AG10803 (cell line): Measurements from ENCODE around the gene RTL5.

Experiments used
- DNase-seq: peaks from one replicate; pipeline ENCODE4 v3.0.0; 2010; ENCODE audit warnings: low read depth
- H3K4me3 ChIP-seq: 2 replicates; pipeline ENCODE4 v1.5.1; 2011; ENCODE audit warnings: mild to moderate bottlenecking, low read length, control low read depth
- CTCF ChIP-seq: conservative IDR thresholded peaks from 2 replicates; pipeline ENCODE4 v1.5.1; 2011; ENCODE audit warnings: mild to moderate bottlenecking, low read length, control low read depth, inconsistent platforms

Gene RTL5

DNA sequence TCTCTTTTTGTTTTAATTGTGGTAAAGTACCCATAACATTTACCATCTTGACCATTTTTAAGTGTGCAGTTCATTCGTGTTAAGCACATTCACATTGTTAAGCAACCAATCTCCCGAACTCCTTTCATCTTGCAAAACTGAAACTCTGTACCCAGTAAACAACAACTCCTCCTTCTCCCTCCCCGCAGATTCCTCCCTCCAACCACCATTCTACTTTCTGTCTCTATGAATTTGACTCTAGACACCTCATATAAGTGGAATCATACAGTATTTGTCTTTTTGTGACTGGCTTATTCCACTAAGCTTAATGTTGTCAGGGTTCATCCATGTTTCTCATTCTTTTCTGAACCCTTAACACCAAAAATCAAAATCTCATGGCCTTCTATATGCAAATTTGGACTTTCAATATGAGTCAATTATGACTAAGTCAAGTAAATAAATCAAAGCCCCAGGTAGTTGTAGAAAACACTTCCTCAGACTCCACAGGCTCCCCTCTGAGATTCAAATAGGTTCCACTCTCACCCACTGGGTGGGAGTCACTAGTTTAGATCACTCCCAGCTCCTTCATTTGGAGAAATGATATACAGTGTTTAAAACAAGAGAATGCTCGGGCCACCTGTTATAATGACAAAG is 9.8 kb upstream of the RTL5 start:
- no peak for DNase-seq
- no peak for TF ChIP-seq CTCF
- no peak overlapping the region for H3K4me3 ChIP-seq

DNA sequence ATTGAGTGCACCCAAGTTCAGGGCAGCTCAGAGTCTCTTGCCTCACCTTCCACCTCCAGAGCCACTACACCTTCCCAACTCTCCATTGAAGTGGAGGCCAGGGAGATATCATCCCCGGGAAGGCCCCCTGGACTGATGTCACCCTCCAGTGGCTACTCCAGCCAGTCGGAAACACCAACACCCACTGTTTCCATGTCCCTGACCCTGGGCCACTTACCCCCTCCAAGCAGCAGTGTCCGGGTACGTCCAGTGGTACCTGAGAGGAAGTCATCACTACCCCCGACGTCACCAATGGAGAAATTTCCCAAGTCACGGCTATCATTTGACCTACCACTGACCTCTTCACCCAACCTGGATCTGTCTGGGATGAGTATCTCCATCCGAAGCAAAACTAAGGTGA is 7.8 kb upstream of the RTL5 start:
- no peak for TF ChIP-seq CTCF
- DNase-seq: no peak
- H3K4me3 ChIP-seq: no peak overlapping the region

DNA sequence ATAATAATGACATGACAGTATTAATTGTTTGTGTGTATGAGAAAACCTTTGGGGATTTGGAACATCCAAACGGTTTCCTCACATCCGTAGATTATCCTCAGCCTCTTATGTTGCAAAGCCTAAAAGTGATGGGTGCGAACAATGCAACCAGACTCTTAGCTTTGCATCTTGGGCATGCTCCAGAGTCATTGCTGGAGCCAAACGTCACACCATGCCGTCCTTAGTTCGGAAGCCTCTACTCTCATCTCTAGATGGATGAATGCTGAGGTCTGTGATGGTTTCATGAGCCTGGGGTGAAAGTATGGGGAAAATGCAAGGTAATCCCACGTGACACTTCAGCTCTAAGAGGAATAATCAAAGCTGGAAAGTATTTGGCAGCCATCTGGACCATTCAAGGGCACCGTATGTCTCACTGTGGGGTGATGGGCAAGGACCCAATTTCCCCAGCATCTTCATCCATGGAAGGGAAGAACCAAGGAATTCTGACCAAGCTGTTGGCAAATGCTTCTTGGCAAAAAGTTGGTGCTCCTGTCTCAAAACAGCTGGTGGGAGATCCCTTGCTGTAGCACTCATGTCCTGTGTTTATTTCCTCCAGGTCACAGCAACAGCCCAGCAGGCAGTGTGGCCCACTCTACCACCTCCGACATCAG is 6.3 kb upstream of the RTL5 start:
- no peak for TF ChIP-seq CTCF
- no peak overlapping the region for H3K4me3 ChIP-seq
- DNase-seq: no peak

GRCh38 chrX:72133851-72134546 is 2.3 kb upstream of the RTL5 start:
- TF ChIP-seq CTCF: no peak
- no peak overlapping the region for H3K4me3 ChIP-seq
- no peak for DNase-seq

- TF ChIP-seq CTCF: no peak
- H3K4me3 ChIP-seq: peak overlapping the region; percentile 43
- DNase-seq: no peak
These were observed 741 bp upstream of the RTL5 start for GRCh38 chrX:72132456-72132855.

DNA sequence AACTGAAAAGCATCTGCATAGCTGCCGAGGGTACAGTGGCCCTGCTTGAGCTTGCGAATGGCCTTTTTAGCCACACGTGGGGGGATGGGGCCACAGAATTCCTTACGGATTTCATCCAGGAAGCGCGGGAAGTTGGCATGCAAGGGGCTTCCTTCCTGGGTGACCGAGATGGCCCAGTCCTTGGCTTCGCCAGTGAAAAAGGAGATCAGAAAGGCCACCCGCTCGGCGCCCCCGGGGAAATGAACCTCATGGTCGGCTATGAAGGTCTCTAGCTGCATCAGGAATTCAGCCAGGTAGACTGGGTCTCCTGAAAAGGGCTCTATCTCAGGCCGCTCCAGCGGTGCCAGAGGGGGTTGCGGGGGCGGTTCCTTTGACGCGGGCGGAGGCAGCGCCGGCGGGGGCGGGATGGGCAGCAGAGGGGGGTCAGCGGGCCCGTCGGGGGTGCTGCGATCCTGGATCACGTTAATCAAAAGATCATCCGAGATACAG is 909 bp downstream of the RTL5 start:
- peak overlapping the region; percentile 64 for H3K4me3 ChIP-seq
- no peak for TF ChIP-seq CTCF
- no peak for DNase-seq
